ENCODE results near the gene SOX21. TPM values are rescaled to one million over a fixed set of nuclear protein-coding genes. Genes with fewer than 3 reads are reported as not detected.

SOX21 gene
- 9.0 TPM for total RNA-seq

DNA sequence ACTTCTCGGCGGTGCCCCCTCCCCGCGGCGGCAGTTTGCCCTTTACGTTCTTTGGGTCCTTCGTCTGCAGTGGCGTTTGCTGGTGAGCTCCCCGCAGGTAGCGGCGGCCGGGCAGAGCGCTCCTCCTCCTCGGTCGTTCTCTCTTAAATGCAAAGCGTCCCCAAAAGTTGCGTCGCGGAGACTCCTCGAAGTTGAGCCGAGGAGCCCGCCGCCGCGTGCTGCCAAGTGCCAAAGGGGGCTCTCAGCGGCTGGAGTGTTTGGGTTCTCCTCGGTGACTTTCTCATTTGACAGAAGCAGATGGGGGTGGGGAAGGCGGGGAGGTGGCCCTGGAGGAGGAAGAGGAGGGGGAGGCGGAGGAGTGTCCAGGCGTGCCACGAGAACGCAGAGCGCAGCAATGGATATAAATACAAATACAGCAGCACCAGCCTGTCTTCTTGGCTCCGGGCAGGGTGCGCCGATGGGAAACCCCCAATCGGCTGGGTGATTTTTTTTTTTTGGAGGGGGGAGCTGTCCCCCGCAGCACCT is at the start of gene SOX21:
SOX21 (minus strand) TSS at position 259 of the 525 bp plus-strand sequence. CDS start 496 bp downstream, outside the sequence.

Small RNA genes within 50 kb of the gene (small RNA-seq; reads per million reads assigned to genes)
- not detected for gene RN7SL585P

Other genes starting within 250 kb of the SOX21 start
- gene DCT, start 232.9 kb downstream of the SOX21 start, total RNA-seq: 0.92 TPM
- 8.5 TPM for gene TGDS, start 116.4 kb downstream of the SOX21 start, total RNA-seq
- gene GPR180, start 110.7 kb downstream of the SOX21 start, total RNA-seq: 15.7 TPM

Data from diencephalon (tissue), 1 donor.